Measurements from ENCODE around the gene SLC2A13.

- TF ChIP-seq CTCF (IDR thresholded peaks at IDR 0.05 in 4 of 5, conservative IDR thresholded peaks at IDR 0.05 in 1 of 5) (no peak), POLR2A (IDR thresholded peaks at IDR 0.05) (no peak)
Measured at GRCh38 chr12:40106202-40106533, 287 bp upstream of the SLC2A13 start.
